SK-N-SH (cell line): ENCODE measurements around the gene CCDC102B. TPM values are rescaled to one million over a fixed set of nuclear protein-coding genes. Genes with fewer than 3 reads are reported as not detected.

Experiments
- CTCF ChIA-PET: fragments of 300-600, 350-600 bp; formaldehyde crosslinking; extraction: SDS; loops from one replicate; lab custom pipeline; 2021; lab: Yijun Ruan, JAX
- POLR2A ChIA-PET: fragments of 350-600 bp; sonication (Branson Sonifier 250); formaldehyde crosslinking; extraction: SDS; loops from one replicate; lab custom pipeline; 2020; ENCODE audit warnings: antibody characterized with exemption, inconsistent platforms; lab: Yijun Ruan, JAX
- DNase-seq: peaks from one replicate; pipeline ENCODE4 v3.0.0; 2012
- H2AFZ ChIP-seq: fragments of 200-600 bp; sonication (generic); 2 replicates; pipeline ENCODE4 v1.8.1; 2016; ENCODE audit warnings: antibody characterized with exemption, mild to moderate bottlenecking, low read depth
- H3F3A ChIP-seq: fragments of 200-600 bp; sonication (generic); replicated peaks from 2 replicates; pipeline ENCODE3; 2016; ENCODE audit warnings: antibody characterized with exemption, mild to moderate bottlenecking; ENCODE audit not compliant: insufficient read depth
- H3K27ac ChIP-seq, 2 experiments: fragments of 200-500 bp in 1 of 2; fragments of 200-600 bp in 1 of 2; sonication (Bioruptor generic) in 1 of 2; sonication (generic), shearing (Covaris generic) in 1 of 2; 2 replicates each; pipeline versions ENCODE4 v1.5.1 to v1.6.1; 2014 to 2016; ENCODE audit warnings: low read depth in 2 of 2, inconsistent platforms in 1 of 2, low read length in 1 of 2, mild to moderate bottlenecking in 1 of 2, mixed read lengths in 1 of 2
- H3K27me3 ChIP-seq: fragments of 200-600 bp; sonication (generic), shearing (Covaris generic); 2 replicates; pipeline ENCODE4 v1.6.1; 2016; ENCODE audit warnings: mixed run types; ENCODE audit not compliant: insufficient read depth
- H3K36me3 ChIP-seq, 2 experiments: fragments of 200-500 bp in 1 of 2; fragments of 200-600 bp in 1 of 2; sonication (Bioruptor generic) in 1 of 2; sonication (generic) in 1 of 2; replicated peaks in 1 of 2; 2 replicates each; pipeline versions ENCODE3 to v1.5.1; 2014 to 2016; ENCODE audit warnings: low read length in 1 of 2, mild to moderate bottlenecking in 1 of 2; ENCODE audit not compliant: insufficient read depth in 2 of 2, control insufficient read depth in 1 of 2
- H3K4me1 ChIP-seq, 2 experiments: fragments of 200-500 bp in 1 of 2; fragments of 200-600 bp in 1 of 2; sonication (Bioruptor generic) in 1 of 2; sonication (generic), shearing (Covaris generic) in 1 of 2; 2 replicates each; pipeline versions ENCODE4 v1.5.1 to v1.6.1; 2014 to 2016; ENCODE audit warnings: low read depth in 1 of 2, low read length in 1 of 2, mixed run types in 1 of 2; ENCODE audit not compliant: insufficient read depth in 2 of 2, control insufficient read depth in 1 of 2
- H3K4me2 ChIP-seq: fragments of 200-600 bp; sonication (generic), shearing (Covaris generic); 2 replicates; pipeline ENCODE4 v1.6.1; 2017; ENCODE audit warnings: mixed run types
- H3K4me3 ChIP-seq, 2 experiments: fragments of 200-500 bp in 1 of 2; fragments of 200-600 bp in 1 of 2; sonication (Bioruptor generic) in 1 of 2; sonication (generic), shearing (Covaris generic) in 1 of 2; 2 replicates each; pipeline versions ENCODE4 v1.5.1 to v1.8.1; 2014 to 2016; ENCODE audit warnings: low read depth in 2 of 2, inconsistent platforms in 1 of 2, low read length in 1 of 2, mild to moderate bottlenecking in 1 of 2, mixed read lengths in 1 of 2, moderate library complexity in 1 of 2
- H3K79me2 ChIP-seq: fragments of 200-600 bp; sonication (generic); 2 replicates; pipeline ENCODE4 v1.8.1; 2017; ENCODE audit warnings: mild to moderate bottlenecking; ENCODE audit not compliant: insufficient read depth
- H3K9ac ChIP-seq: fragments of 200-600 bp; sonication (generic); 2 replicates; pipeline ENCODE4 v1.6.1; 2017; ENCODE audit warnings: mixed run types
- H3K9me2 ChIP-seq: fragments of 200-600 bp; sonication (generic); 2 replicates; pipeline ENCODE4 v1.6.1; 2017; ENCODE audit warnings: mixed run types
- H3K9me3 ChIP-seq: fragments of 200-600 bp; sonication (generic); 2 replicates; pipeline ENCODE4 v1.6.1; 2017; ENCODE audit warnings: mixed run types, mild to moderate bottlenecking, moderate library complexity
- H4K20me1 ChIP-seq: fragments of 200-600 bp; sonication (generic); 2 replicates; pipeline ENCODE4 v1.6.1; 2017; ENCODE audit warnings: mild to moderate bottlenecking, mixed run types; ENCODE audit not compliant: insufficient read depth
- ELF1 ChIP-seq: IDR thresholded peaks from 2 replicates; pipeline ENCODE4 v1.4.0; 2012
- EZH2phosphoT487 ChIP-seq: fragments of 200-600 bp; sonication (generic); IDR thresholded peaks from 2 replicates; pipeline ENCODE4 v1.6.1; 2017; ENCODE audit warnings: low read depth, mixed run types, mild to moderate bottlenecking, antibody characterized with exemption, moderate library complexity, borderline replicate concordance
- FOSL2 ChIP-seq: IDR thresholded peaks from 2 replicates; pipeline ENCODE4 v1.4.0; 2012; ENCODE audit warnings: low read depth, mild to moderate bottlenecking, moderate library complexity, borderline replicate concordance
- FOXJ3 ChIP-seq: sonication (generic); formaldehyde crosslinking; IDR thresholded peaks from 2 replicates; pipeline ENCODE4 v1.5.1; 2020; ENCODE audit warnings: mild to moderate bottlenecking, missing genetic modification reagents
- JUND ChIP-seq: IDR thresholded peaks from 2 replicates; pipeline ENCODE4 v1.4.0; 2012
- MXI1 ChIP-seq: IDR thresholded peaks from 2 replicates; pipeline ENCODE4 v1.6.1; 2012; ENCODE audit warnings: mild to moderate bottlenecking, low read depth, low read length, improper control_type of control experiment
- NFIC ChIP-seq: IDR thresholded peaks from 2 replicates; pipeline ENCODE4 v1.4.0; 2012; ENCODE audit warnings: borderline replicate concordance
- NRF1 ChIP-seq: IDR thresholded peaks from 2 replicates; pipeline ENCODE4 v1.6.1; 2012; ENCODE audit warnings: low read depth, mild to moderate bottlenecking, low read length
- RAD21 ChIP-seq: IDR thresholded peaks from 2 replicates; pipeline ENCODE4 v1.6.1; 2012; ENCODE audit warnings: mild to moderate bottlenecking, low read length
- RXRA ChIP-seq: IDR thresholded peaks from 2 replicates; pipeline ENCODE4 v1.4.0; 2012; ENCODE audit warnings: low read depth, mild to moderate bottlenecking, borderline replicate concordance
- SIN3A ChIP-seq: IDR thresholded peaks from 2 replicates; pipeline ENCODE4 v1.6.1; 2012; ENCODE audit warnings: low read depth, mild to moderate bottlenecking, low read length, moderate library complexity, borderline replicate concordance
- TAF1 ChIP-seq: IDR thresholded peaks from 2 replicates; pipeline ENCODE4 v1.6.1; 2012; ENCODE audit warnings: low read depth, mild to moderate bottlenecking, low read length, moderate library complexity, borderline replicate concordance
- WGBS: methylation state at CpG from one replicate; pipeline ENCODE4 v1.1.6; 2017; ENCODE audit warnings: low lambda C conversion rate; 5-methylcytosine and 5-hydroxymethylcytosine counted together
- polyA plus RNA-seq, 3 experiments: library from polyadenylated mRNA; depleted of rRNA; stranded (reverse); fragments of >200 nt; gene quantifications; 2 replicates each; pipeline ENCODE4 v1.2.3, GENCODE V29; 2012
- TF ChIP-seq, protein P1 (sequence below): IDR thresholded peaks from 2 replicates; pipeline ENCODE4 v1.6.1; 2012; ENCODE audit warnings: mild to moderate bottlenecking, low read depth, low read length, moderate library complexity
- TF ChIP-seq, protein P2 (sequence below): fragments of 200-600 bp; sonication (generic); IDR thresholded peaks from 2 replicates; pipeline ENCODE4 v1.6.1; 2017; ENCODE audit warnings: antibody characterized with exemption, mild to moderate bottlenecking, moderate library complexity

The CCDC102B gene
- polyA plus RNA-seq, 1 of the 3 experiments (the other 2 are of a cell fraction), result 2.0 TPM

DNA sequence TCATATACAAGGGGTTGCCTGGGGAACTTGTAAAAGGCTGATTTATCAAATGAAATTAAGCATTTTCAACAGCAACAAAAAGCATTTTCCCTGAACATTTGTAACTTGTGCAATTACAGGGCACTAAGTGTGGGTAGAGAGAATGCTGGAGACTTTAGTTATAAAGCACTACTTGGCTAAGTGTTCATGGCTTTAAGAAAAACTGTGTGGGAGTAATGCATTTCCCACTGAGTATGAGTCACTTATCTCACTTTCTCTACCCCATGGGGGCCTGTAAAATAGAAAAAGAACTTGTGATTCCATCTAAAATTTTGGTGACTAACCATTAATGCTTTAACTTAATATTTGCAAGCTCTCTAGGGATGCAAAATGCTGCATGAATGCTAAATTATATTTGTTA, 193.4 kb downstream of the CCDC102B start (continued):
- TF ChIP-seq, protein P1, sequence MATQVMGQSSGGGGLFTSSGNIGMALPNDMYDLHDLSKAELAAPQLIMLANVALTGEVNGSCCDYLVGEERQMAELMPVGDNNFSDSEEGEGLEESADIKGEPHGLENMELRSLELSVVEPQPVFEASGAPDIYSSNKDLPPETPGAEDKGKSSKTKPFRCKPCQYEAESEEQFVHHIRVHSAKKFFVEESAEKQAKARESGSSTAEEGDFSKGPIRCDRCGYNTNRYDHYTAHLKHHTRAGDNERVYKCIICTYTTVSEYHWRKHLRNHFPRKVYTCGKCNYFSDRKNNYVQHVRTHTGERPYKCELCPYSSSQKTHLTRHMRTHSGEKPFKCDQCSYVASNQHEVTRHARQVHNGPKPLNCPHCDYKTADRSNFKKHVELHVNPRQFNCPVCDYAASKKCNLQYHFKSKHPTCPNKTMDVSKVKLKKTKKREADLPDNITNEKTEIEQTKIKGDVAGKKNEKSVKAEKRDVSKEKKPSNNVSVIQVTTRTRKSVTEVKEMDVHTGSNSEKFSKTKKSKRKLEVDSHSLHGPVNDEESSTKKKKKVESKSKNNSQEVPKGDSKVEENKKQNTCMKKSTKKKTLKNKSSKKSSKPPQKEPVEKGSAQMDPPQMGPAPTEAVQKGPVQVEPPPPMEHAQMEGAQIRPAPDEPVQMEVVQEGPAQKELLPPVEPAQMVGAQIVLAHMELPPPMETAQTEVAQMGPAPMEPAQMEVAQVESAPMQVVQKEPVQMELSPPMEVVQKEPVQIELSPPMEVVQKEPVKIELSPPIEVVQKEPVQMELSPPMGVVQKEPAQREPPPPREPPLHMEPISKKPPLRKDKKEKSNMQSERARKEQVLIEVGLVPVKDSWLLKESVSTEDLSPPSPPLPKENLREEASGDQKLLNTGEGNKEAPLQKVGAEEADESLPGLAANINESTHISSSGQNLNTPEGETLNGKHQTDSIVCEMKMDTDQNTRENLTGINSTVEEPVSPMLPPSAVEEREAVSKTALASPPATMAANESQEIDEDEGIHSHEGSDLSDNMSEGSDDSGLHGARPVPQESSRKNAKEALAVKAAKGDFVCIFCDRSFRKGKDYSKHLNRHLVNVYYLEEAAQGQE, result no peak
- TF ChIP-seq JUND, result no peak

DNA sequence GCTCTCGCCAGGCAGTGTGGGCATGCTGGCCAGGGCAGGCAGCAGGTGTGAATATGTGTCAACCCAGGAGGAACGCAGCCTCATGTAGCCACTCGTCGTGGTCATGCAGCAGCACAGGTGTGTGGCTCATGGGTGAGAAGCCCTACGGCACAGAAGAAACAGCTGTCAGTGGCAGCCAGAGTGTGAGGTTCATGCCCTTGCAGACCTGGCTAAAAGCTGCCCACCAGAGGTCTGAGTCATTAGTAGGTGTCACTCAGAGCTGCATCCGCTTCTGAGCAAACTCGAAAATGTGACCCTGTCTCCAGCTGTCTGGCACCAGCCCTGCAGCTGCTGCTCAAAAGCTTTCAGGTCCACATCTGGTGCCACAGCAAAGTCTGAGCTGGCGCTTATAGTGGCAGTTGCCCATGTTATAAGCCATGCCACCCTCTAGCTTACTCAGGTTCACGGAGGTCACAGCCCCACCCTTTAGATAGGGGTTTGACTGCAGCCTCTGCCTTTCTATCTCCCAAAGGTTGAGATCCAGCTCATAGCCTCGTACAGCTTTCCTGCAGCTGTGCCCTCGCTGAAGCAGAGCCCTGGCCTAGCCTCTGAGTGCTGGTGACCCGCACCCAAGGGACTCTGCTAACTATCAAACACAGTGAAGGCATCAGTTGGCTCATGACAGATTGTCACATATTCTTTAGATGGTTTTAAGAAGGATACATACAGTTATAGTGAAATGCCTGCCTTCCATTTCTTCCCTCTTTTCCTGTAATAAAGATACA, 195.0 kb downstream of the CCDC102B start:
- peaks cover 3% of the 10 kb centered on the region for H3F3A ChIP-seq

More for the DNA sequence above, 195.0 kb downstream of the CCDC102B start:
- Histone ChIP-seq H3K4me3 (no peak overlapping the region), H3K36me3 (no peaks in the 10 kb centered on the region), H3K27ac (no peak overlapping the region), H3K4me2 (no peak overlapping the region), H3K79me2 (no peaks in the 10 kb centered on the region), H3K27me3 (no peaks in the 10 kb centered on the region), H3K9me3 (no peaks in the 10 kb centered on the region), H3K9me2 (no peaks in the 10 kb centered on the region), H3K4me1 (peaks cover 0 to 7% of the 10 kb centered on the region in 2 experiments; a peak in 1 of 4 replicates), H2AFZ (no peak overlapping the region), H4K20me1 (no peaks in the 10 kb centered on the region), H3K9ac (no peak overlapping the region)
- DNase-seq, result no peak
- CTCF ChIA-PET, result no interaction called here
- TF ChIP-seq NRF1 (no peak), EZH2phosphoT487 (no peak), FOSL2 (no peak), ELF1 (no peak), NFIC (no peak), MXI1 (no peak), FOXJ3 (CRISPR knock-in tag) (no peak), TAF1 (no peak), RAD21 (no peak), RXRA (no peak), SIN3A (no peak)
- TF ChIP-seq, protein P2, sequence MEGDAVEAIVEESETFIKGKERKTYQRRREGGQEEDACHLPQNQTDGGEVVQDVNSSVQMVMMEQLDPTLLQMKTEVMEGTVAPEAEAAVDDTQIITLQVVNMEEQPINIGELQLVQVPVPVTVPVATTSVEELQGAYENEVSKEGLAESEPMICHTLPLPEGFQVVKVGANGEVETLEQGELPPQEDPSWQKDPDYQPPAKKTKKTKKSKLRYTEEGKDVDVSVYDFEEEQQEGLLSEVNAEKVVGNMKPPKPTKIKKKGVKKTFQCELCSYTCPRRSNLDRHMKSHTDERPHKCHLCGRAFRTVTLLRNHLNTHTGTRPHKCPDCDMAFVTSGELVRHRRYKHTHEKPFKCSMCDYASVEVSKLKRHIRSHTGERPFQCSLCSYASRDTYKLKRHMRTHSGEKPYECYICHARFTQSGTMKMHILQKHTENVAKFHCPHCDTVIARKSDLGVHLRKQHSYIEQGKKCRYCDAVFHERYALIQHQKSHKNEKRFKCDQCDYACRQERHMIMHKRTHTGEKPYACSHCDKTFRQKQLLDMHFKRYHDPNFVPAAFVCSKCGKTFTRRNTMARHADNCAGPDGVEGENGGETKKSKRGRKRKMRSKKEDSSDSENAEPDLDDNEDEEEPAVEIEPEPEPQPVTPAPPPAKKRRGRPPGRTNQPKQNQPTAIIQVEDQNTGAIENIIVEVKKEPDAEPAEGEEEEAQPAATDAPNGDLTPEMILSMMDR, result no peak
- POLR2A ChIA-PET, result no interaction called here
- WGBS, result 84% methylated on average over 9 of the region's 12 CpGs
